Stimulated activated CD4-positive, alpha-beta T cell treated with anti-CD3 and anti-CD28 coated beads, Interleukin-1b, Interleukin-23, amount 100 ng/mL, for 4 hours (primary cell): Measurements from ENCODE around the gene PDCD2L.
"Not testable (repeated sequence)": the region's sequence is repeated elsewhere in the genome, so short reads cannot be mapped to it uniquely, and the experiment has no call there.

Experiments
- DNase-seq, 2 donors: peaks; one replicate each; pipeline ENCODE4 v3.0.0-alpha.2; 2020; ENCODE audit warnings: low read depth in 2 of 2

The PDCD2L gene

DNA sequence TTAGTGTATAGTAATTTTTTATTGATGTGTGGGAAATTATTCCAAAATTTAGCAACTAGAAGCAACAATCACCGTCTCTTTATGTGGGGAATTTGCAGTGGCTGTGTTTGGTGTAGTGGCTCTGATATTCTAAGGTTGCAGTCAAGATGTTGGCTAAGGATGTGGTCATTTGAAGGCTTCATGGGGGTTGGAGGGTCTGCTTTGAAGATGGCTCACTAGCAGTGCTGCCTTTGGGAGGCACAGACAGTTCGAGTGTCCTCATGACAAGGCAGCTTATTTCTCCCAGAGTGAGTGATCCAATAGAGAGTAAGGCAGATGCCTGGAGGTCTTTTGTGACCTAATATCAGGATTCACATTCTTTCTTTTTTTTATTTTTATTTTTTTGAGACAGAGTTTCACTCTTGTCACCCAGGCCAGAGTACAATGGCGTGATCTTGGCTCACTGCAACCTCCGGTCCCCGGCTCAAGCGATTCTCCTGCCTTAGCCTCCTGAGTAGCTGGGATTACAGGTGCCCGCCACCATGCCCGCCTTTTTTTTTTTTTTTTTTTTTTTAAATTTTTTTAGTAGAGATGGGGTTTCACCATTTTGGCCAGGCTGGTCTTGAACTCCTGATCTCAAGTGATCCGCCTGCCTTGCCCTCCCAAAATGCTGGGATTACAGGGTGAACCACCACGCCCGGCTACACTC is 30.5 kb upstream of the PDCD2L start:
- no peak for DNase-seq

DNA sequence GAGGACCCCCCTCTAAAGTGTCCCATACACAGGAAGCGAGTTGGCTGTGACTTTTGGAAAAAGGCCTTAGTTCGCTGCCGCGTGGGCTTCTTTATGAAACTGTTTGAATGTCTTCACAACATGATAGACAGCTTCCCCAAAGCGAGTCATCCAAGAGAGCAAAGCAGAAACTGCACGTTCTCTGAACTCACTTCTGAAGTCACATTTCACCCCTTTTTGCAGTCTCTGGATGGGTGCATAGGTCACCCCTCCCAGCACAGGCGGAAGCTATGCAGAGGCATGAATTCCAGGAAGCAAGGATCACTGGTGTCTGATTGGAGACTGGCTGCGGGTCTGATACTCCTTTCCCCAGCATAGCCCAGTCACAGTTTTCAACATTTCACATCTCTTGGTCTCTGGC is 28.6 kb upstream of the PDCD2L start:
- no peak for DNase-seq

DNA sequence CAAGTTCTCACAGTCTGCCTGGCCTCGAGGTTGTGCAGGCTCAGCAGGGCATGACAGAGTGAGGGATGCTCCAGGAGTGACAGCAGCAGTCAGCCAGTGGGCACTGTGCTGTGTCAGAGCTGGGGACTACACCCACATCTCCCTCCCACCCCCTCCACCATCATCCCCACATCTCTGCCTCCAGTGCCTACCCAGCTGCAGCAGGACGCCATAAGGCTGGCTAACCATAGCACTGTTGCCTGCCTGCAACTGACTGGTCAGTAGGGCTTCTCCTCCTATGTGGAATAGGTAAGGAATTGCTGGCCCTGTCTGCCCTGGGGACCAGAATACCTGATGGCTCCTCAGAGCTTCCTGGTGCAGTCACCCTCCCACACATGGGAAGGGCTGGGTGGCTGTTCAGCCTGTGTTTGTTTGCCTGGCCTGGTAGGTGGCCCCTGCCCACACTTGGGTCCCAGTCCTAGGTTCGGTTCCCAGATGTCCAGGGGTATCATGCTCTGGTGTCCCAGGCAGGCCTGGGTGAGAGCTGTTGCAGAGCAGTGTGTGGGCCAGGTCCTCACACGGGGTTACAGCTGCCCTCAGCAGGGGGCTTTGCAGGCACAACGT is 23.5 kb upstream of the PDCD2L start:
- no peak for DNase-seq

DNA sequence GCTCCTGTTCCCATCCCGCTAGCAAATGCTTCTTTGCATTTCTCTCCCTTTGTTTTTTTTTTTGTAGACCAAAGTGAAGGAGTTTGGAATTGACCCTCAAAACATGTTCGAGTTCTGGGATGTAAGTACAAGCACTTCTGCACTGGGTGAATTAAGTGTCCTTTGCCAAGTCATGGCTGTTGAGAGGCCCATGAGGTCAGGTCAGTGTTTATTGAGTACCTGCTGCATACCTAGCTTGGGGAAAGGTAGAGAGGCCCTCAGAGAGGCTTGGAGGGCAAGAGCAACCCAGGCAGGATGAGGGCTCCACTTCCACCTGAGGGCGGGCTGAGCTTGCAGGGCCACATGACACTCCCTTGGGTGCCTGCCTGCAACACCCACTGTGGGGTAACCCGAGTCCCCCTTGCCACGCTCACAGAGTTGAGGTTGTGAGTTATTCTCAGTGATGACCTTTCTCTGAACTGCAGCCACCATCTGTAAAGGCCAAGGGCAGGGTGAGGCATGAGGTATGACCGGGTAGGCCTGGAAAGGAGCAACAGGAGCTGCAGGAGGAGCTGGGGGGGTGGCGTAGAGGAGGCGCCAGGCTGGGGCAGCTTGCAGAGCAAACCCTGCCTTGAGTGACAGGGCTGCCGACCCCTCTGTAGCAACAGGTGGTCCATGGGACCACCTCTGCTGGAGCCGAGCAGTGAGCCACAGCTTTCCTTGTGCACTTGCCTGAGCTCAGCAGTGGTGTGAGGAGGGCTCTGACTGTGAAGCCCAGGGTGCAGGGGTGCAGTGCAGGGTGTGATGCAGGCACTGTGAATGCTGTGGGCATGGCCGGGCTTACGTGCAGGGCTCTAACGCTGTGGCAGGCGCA is 22.6 kb upstream of the PDCD2L start:
- no peak for DNase-seq

DNA sequence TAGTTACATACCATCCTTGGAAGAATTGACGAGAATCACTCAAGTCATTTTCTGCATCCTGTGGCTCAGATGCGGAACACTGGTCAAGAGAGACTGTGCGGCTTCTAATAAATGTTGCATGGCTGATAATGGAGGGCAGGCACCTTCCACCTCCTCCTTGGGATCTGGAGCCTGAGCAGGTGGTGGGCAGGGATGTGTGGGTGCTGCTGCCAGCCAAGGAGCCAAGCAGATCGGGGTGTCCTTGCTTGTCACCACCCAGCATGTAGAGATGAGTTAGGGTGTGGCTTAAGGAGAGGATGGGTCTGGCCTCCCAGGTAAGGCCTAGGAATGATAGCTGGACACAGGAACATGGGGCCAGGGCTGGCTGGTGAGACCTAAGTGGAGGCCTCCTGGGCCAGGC is 21.7 kb upstream of the PDCD2L start:
- no peak for DNase-seq

DNA sequence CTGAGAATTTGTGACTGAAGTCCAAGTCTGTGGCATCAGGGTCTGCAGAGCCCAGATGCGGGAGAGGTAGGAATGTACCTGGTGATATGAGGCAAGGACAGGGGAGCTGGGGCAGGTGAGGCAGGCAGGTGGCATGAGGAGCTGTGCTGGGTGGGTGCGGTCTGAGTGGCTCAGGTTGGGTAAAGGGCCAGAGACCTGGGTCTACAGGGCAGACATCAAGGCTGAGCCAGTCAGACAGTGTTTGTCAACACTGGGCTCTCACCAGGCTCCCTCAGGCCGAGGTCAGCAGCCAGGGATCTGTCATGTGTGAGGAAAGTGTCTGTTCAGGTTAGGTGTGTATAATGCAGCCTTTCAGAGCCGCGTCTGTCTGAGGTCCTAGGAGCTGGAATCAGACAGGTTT is 20.6 kb upstream of the PDCD2L start:
- DNase-seq = no peak

DNA sequence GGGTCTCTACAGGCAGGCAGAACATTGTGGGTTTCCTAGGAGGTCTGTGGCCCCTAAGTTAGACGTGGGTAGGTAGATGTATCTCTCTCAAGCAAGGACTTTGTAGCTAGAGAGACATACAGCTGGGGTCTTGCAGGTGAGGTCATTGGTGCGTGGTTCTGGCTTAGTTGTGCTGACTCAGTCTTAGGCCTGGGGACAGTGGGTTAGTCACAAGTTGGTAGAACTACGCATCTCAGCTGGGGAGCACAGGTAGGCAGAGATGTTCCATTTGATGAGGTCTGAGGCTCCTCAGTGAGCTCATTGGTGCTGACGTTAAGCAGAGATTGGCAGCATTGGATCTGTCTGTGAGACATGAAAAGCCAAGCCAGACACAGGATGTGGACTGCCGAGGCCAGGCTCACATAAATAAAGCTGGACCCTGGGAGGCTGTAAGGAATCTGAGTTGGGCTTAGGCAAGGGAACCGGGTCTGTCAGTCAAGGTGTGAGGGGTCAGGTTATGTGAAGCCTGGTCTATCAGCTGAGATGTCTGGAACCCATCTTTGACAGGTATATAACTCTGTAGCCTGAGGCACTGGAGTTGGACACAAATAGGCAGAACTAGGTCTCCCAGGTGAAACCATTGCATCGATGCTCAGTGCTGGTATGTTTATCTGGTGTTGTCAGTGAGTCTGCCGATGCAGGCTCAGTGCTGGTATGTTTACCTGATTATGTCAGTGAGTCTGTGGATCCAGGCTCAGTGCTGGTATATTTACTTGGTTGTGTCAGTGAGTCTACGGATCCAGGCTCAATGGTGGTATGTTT is 17.4 kb upstream of the PDCD2L start:
- DNase-seq = no peak

DNA sequence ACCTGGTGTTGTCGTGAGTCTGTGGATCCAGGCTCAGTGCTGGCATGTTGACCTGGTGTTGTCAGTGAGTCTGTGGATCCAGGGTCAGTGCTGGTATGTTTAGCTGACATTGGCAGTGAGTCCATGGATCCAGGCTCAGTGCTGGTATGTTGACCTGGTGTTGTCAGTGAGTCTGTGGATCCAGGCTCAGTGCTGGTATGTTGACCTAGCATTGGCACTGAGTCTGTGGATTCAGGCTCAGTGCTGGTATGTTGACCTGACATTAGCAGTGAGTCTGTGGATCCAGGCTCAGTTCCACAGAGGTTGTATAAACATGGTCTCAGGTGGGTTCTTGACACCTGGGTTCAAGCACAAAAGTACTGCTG is 16.8 kb upstream of the PDCD2L start:
- no peak for DNase-seq

DNA sequence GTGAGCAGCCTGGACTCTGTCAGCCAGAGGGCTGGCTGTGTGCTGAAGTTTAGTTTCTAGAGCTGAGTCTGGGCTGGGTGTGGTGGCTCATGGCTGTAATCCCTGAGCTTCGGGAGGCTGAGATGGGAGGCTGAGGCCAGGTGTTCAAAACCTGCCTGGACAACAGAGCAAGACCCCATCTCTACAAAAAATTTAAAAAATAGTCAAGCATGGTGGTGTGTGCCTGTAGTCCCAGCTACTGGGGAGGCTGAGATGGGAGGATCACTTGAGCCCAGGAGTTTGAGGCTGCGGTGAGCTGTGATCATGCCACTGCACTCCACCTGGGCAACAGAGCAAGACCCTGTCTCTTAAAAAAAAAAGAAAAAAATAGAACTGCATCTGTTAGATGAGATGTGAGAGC is 15.5 kb upstream of the PDCD2L start:
- DNase-seq = not testable (repeated sequence)

DNA sequence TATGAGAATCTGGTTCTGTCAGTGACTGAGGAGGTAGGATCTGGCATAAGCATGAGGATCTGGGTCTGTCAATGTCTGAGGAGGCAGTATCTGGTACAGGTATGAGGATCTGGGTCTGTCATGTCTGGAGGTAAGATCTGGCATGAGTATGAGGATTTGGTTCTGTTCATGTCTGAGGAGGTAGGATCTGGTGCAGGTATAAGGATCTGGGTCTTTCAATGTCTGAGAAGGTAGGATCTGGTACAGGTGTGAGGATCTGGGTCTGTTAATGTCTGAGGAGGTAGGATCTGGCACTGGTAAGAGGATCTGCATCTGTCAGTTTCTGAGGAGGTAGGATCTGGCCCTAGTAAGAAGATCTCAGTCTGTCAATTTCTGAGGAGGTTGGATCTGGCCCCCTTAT is 12.4 kb upstream of the PDCD2L start:
- no peak for DNase-seq

DNA sequence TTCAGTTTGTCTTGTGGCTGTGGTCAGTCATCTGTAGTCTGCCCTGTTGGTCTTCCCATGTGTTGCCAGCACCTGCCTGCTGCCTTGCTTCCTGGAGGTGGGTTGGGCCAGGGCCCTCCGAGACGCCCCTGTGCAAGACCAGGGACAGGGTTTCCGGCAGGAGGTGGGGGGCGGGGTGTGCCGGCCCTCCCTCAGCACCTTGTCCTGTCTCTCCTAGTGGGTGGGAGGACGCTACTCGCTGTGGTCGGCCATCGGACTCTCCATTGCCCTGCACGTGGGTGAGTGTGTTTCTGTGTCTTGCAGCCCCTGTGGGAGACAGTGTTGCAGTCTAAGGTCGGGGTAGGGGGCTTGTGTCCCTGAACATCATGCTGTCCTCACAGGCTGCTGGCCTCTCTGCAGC is 11.2 kb upstream of the PDCD2L start:
- no peak for DNase-seq

DNA sequence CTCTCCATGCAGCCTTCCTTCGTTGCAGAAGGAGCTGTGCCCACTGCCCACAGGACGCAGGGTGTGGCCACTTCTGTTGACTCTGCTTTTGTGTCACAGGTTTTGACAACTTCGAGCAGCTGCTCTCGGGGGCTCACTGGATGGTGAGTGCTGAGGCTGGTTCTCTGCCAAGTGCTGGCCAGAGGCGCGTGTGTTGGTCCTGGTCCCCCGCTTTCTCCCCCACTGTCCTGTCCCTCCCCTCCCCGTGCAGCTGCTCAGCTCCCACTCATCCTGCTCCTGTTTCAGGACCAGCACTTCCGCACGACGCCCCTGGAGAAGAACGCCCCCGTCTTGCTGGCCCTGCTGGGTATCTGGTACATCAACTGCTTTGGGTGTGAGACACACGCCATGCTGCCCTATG is 10.6 kb upstream of the PDCD2L start:
- DNase-seq = no peak

DNA sequence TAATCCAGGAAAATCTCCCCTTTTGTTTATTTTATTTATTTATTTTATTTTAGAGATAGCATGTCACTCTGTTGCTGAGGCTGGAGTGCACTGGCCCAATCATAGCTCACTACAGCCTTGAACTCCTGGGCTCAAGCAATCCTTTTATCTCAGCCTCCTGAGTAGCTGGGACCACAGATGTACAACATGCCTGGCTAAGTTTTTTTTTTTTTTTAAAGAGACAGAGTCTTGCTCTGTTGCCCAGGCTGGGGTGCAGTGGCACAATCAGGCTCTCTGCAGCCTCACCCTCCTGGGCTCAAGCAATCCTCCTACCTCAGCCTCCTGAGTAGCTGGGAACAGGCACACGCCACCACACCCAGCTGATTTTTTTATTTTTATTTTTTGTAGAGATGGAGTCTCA is 6.3 kb upstream of the PDCD2L start:
- DNase-seq = no peak

DNA sequence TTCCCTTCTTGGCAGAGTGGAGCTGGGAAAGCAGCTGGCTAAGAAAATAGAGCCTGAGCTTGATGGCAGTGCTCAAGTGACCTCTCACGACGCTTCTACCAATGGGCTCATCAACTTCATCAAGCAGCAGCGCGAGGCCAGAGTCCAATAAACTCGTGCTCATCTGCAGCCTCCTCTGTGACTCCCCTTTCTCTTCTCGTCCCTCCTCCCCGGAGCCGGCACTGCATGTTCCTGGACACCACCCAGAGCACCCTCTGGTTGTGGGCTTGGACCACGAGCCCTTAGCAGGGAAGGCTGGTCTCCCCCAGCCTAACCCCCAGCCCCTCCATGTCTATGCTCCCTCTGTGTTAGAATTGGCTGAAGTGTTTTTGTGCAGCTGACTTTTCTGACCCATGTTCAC is 4.3 kb upstream of the PDCD2L start:
- no peak for DNase-seq

DNA sequence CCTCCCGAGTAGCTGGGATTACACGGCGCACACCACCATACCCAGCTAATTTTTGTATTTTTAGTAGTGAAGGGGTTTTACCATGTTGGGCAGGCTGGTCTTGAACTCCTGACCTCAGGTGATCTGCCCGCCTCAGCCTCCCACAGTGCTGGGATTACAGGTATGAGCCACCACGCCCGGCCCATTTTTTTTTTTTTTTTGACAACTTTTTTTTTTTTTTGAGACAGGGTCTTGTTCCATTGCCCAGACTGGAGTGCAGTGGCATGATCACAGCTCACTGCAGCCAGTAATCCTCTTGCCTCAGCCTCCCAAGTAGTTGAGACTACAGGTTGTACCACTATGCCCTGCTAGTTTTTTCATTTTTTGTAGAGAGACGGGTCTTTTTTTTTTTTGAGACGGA is 3.4 kb upstream of the PDCD2L start:
- not testable (repeated sequence) for DNase-seq

DNA sequence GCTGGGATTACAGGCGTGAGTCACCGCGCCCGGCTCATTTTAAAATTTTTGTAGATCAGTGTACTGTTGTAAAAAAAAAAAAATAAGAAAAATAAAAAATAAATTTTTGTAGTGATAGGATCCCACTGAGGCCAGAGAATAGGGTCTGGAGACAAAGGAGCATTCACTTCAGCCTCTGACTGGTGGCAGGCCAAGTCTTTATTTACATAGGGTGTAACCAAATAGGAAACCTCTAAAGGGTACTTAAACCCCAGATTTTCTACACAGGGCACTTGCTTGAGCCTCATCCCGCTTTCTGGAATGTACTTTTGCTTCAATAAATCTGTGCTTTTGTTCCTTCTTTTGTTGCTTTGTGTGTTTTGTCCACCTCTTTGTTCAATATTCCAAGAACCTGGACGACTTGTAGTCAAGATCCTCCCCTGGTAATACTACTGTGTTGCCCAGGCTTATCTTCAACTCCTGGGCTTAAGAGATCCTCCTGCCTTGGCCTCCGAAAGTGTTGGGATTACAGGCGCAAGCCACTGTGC is 2.1 kb upstream of the PDCD2L start:
- DNase-seq = no peak

DNA sequence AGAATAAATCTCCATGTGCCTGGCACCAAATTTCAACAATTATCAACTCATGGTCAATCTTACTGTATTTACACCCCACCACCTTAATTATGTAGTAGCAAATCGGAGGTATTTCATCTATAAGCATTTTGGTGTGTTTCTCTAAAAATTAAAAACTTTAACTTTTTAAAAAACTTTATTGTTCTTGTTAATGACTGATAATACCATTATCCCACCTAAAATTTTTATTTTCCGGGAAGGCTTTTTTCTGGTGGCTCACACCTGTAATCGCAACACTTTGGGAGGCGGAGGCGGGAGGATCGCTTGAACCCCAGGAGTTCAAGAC is 453 bp upstream of the PDCD2L start:
- no peak for DNase-seq

DNA sequence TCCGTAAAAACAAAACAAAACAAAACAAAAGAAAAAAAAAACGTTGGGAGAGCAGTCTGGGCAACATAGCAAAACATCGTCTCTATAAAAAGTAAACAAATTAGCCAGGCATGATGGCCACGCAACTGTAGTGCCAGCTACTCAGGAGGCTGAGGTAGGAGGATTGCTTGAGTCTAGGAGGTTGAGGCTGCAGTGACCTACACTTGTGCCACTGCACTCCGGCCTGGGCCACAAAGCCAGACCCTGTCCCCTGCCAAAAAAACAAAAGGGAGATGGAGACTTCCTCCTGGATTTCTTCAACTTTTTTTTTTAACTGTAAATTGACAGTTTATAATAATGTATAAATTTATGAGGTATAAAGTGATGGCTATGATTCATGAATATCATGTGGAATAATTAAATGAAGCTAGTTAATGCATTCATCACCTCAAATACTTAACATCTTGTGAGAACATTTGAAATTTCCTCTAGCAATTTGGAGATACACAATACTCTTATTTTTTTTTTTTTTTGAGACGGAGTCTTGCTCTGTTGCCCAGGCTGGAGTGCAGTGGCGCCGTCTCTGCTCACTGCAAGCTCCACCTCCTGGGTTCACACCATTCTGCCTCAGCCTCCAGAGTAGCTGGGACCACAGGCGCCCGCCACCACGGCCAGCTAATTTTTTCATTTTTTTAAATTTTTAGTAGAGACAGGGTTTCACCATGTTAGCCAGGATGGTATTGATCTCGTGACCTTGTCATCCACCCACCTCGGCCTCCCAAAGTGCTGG is 1.9 kb downstream of the PDCD2L start:
- DNase-seq = no peak

DNA sequence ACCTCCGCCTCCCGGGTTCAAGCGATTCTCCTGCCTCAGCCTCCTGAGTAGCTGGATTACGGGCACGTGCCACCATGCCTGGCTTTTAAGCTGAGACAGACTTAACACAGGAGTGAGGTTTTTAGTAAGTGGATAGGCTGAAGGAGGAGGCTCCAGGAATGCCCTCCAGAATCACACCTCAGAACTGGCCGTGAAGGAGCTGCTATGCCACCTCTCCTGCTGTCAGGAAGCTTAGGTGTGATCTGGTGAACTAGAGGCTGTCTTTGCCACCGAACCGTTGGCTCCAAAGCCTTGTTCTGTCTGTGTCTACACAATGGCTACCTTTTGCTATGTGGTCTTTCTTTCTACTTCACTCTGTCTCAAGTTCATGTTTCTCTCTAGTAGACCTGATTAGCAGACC is 4.2 kb downstream of the PDCD2L start:
- DNase-seq = no peak

DNA sequence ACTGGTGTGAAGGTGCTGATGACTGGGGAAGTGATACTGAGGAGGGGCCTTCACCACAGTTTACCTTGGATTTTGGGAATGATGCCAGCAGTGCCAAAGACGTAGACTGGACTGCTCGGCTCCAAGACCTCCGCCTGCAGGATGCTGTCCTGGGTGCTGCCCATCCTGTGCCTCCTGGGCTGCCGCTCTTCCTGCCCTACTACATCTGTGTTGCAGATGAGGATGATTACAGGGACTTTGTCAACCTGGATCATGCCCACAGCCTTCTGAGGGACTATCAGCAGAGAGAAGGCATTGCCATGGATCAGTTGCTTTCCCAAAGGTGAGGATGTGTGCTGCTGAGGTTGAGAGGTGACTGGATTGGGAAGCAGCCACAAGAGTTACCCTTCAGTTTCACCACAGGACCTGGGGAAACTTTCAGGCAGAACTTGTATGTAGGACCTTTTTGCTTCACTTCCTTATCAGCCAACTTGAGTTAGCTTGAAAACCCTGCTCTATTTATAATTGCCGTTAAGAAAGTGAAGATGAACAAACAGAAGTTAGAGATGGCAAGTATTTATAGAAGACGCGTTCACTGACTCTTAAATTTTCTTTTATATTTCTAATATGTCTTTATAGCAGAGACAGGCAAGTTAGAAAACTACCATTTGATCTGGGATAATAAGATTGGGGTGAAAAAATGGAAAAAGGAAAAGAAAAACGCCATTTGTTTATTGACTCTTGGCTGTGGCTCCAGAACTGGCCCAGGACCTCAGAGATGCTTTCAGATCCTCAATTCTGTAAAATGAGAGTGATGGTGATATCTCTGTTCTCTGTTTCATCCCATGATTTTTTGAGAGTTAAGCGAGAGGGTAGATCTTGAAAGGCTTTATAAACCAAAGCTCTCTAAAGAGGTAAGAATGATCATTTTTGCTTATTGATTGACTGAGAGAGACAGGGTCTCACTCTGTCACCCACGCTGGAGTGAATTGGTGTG is 5.3 kb downstream of the PDCD2L start:
- DNase-seq = no peak
